Ascending aorta (tissue), 2 donors: ENCODE data around the gene PPARA. TPM values are rescaled to one million over a fixed set of nuclear protein-coding genes. Genes with fewer than 3 reads are reported as not detected.

ENCODE experiments used
- DNase-seq, 2 donors: peaks; one replicate each; pipeline ENCODE4 v3.0.0-alpha.2; 2019; ENCODE audit warnings: low spot score in 2 of 2
- H3K27ac ChIP-seq, 2 donors: fragments of 200-600 bp; sonication (generic); one replicate each; pipeline ENCODE4 v1.5.1; 2016 to 2017; ENCODE audit warnings: mild to moderate bottlenecking in 1 of 2
- H3K27me3 ChIP-seq: fragments of 200-600 bp; sonication (generic); one replicate; pipeline ENCODE4 v1.5.1; 2017
- H3K36me3 ChIP-seq, 2 donors: fragments of 200-600 bp; sonication (generic); one replicate each; pipeline ENCODE4 v1.5.1; 2016
- H3K4me1 ChIP-seq, 2 donors: fragments of 200-600 bp; sonication (generic); one replicate each; pipeline ENCODE4 v1.5.1; 2016 to 2017; ENCODE audit warnings: mild to moderate bottlenecking in 1 of 2
- H3K4me3 ChIP-seq, 2 donors: fragments of 200-600 bp; sonication (generic); one replicate each; pipeline ENCODE4 v1.5.1; 2016 to 2017; ENCODE audit warnings: mild to moderate bottlenecking in 1 of 2
- H3K9me3 ChIP-seq, 2 donors: fragments of 200-600 bp; sonication (generic); one replicate each; pipeline ENCODE4 v1.5.1; 2016
- intact Hi-C: fragments of 100-400 bp; cut with DNase I; formaldehyde crosslinking; loops from one replicate; pipeline ENCODE4 v1.15.1; 2023
- total RNA-seq: library from RNA; depleted of rRNA; stranded (reverse); fragments of >200 nt; gene quantifications from one replicate; pipeline ENCODE4 v1.1.0, GENCODE V29; 2016
- TF ChIP-seq, protein P1 (sequence below), 3 experiments: fragments of 200-600 bp in 2 of 3; fragments of 450-650 bp in 1 of 3; sonication (generic) in 2 of 3; IDR thresholded peaks; one replicate each; pipeline ENCODE4 v1.5.1; 2016 to 2019; ENCODE audit warnings: antibody characterized with exemption in 3 of 3, mild to moderate bottlenecking in 1 of 3, moderate library complexity in 1 of 3

PPARA gene
- total RNA-seq, 1 donor from 2014 or later, result 20.1 TPM

DNA sequence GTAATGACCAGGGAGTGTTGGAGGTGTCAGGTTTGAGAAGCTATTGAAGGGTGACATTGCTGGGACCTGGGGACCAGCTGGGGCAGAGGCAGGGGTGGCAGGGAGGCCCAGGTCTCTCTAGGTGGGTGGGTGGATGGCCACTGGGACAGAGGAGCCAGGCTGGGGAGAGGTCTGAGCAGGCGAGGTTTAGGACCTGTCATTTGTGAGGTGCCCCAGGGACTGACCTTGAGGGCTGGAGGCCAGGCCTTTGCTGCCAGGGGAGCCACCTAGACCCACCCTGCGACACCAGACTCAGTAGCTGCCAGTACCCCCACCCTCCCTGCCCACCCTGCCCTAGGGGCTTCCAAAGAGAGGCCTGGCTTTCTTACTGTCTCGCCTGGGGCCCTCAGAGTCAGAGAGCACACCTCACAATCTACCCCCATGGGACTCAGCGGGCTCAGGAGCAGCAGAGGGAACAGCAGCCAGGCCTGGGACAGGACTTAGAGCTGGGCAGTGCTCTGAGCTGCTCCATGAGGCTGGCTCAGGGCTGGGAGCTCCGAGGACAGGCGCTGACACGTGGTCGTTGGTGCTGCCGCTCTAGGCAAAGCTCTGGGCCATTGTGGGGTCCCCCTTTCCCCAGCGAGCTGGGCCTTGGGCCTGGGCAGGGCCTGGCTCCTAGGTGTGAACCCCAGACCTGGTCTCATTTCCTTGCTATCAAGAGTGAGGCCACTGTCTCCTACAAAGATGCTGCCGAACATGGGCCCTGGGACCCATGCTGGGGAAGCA lies 28.6 kb upstream of the PPARA start:
- H3K4me3 ChIP-seq, result no peak overlapping the region
- intact Hi-C loops, result loop anchor here (1.0 to 2.0 kb wide), 4 partner anchors 29 to 421 kb away; partner anchors contain the start of genes PPARA and TTC38
- TF ChIP-seq, protein P1, sequence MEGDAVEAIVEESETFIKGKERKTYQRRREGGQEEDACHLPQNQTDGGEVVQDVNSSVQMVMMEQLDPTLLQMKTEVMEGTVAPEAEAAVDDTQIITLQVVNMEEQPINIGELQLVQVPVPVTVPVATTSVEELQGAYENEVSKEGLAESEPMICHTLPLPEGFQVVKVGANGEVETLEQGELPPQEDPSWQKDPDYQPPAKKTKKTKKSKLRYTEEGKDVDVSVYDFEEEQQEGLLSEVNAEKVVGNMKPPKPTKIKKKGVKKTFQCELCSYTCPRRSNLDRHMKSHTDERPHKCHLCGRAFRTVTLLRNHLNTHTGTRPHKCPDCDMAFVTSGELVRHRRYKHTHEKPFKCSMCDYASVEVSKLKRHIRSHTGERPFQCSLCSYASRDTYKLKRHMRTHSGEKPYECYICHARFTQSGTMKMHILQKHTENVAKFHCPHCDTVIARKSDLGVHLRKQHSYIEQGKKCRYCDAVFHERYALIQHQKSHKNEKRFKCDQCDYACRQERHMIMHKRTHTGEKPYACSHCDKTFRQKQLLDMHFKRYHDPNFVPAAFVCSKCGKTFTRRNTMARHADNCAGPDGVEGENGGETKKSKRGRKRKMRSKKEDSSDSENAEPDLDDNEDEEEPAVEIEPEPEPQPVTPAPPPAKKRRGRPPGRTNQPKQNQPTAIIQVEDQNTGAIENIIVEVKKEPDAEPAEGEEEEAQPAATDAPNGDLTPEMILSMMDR (IDR thresholded peaks at IDR 0.05), result no peak
- no peaks in the 10 kb centered on the region for H3K27me3 ChIP-seq
- H3K36me3 ChIP-seq, result no peaks in the 10 kb centered on the region
- peaks cover 0 to 6% of the 10 kb centered on the region in 2 donors for H3K4me1 ChIP-seq
- no peaks in the 10 kb centered on the region for H3K9me3 ChIP-seq
- no peak overlapping the region for H3K27ac ChIP-seq
- no peak for DNase-seq

DNA sequence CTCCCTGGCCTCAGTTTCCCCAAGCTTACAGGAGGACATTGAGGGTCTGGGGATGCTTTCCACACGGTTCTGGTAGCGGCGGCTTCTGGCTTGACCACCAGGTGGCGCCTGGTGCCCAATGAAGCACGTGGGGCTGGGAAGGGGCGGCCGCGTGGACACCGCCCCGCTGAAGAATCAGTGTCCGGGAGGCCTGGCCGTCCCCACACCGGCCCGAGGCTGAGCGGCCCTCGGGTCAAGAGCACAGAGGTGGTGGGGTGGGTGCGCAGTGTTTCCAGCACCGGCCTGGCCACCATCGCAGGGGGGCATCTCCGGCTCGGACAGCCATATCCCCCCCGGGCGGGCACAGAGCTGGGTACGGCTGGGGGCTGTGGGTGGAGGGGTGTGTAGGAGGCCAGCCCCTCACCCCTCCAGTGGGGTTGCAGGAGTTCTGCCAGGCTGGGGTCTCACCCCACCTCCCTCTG lies 27.8 kb upstream of the PPARA start:
- Histone ChIP-seq H3K9me3 (no peaks in the 10 kb centered on the region), H3K4me3 (peak overlapping the region in 1 of 2 donors; percentile 14), H3K4me1 (peaks cover 0 to 4% of the 10 kb centered on the region in 2 donors), H3K27me3 (no peaks in the 10 kb centered on the region), H3K27ac (no peak overlapping the region), H3K36me3 (no peaks in the 10 kb centered on the region)
- no peak for DNase-seq
- TF ChIP-seq, protein P1 (IDR thresholded peaks at IDR 0.05), result peak; percentile 87 to 98 (median 97)
- intact Hi-C loops, result loop anchor here (1.0 to 2.0 kb wide), 4 partner anchors 28 to 420 kb away; partner anchors contain the start of genes PPARA and TTC38

DNA sequence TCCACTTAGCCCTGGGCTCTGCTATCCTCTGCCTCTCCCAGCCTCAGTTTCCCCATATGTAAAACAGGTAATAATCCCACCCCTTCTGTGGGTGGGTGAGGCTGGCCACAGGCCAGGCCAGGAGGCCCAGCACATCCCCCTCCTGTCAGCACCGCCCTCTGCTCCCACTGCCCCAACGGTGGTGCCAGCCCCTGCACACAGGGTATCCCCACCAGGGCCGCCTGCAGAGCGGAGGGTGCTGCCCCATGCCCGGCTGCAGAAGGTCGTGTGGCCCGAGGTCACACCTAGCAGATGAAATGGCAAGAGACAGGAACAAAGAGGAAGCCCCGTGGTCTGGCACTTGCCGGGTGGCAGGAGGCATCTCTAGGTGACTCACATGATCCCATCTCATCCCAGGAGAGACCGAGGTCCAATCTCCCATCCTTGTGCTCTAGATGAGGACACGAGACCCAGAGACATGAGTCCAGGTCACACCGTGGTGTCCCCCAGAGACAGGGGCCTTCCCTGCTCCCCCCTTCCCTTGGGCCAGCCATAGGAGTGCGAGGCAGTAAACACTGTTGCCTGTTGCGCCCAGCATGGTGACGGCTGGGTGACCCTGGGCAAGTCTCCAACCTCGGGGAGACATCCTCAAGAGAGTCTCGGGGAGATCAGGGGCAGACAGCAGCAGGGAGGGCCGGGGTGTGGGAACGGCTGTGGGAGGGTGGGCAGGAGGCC lies 27.2 kb upstream of the PPARA start:
- H3K27me3 ChIP-seq, result no peaks in the 10 kb centered on the region
- TF ChIP-seq, protein P1 (IDR thresholded peaks at IDR 0.05), result no peak
- peaks cover 0 to 4% of the 10 kb centered on the region in 2 donors for H3K4me1 ChIP-seq
- no peak for DNase-seq
- no peaks in the 10 kb centered on the region for H3K9me3 ChIP-seq
- intact Hi-C loops, result loop anchor here (1.0 to 2.0 kb wide), 4 partner anchors 28 to 419 kb away; partner anchors contain the start of genes PPARA and TTC38
- H3K36me3 ChIP-seq, result no peaks in the 10 kb centered on the region
- no peak overlapping the region for H3K27ac ChIP-seq
- no peak overlapping the region for H3K4me3 ChIP-seq

DNA sequence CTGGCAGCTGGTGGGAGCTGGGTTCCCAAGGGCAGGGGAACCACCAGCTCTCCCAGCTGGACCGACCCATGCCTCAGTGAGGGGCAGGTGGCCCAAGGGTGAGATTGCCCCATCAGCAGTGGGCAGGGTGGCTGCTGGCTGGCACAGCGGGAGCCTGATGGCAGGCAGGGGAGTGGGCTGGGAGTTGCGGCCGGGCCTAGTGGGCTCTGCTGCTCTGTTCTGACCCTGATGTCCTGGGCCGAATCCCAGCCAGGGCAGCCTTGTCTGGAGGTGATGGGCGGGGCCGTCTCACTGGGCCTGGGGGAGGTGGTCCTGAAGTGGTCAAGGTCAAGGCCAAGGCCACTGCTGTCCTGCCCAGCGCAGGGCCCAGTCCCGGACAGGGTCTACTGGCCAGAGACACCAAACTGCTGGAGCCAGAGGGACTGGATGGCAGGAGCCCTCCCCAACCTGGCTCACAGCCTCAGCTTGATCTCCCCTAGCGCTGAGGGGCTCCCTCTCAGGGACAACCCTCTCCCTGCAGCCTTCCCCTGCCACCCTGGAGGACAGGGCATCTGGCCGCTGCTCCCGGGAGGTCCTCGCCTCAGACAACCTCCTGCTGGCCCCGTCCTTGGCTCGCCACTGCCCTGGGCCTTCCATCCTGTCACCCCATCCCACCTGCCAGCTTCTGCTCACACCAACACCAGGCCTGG lies 26.5 kb upstream of the PPARA start:
- TF ChIP-seq, protein P1 (IDR thresholded peaks at IDR 0.05), result no peak
- no peak for DNase-seq
- Histone ChIP-seq H3K36me3 (no peaks in the 10 kb centered on the region), H3K27ac (no peak overlapping the region), H3K27me3 (no peaks in the 10 kb centered on the region), H3K4me3 (no peak overlapping the region), H3K4me1 (peaks cover 0 to 4% of the 10 kb centered on the region in 2 donors), H3K9me3 (no peaks in the 10 kb centered on the region)
- intact Hi-C loops, result loop anchor here (2.0 kb wide), 2 partner anchors 27 to 145 kb away; partner anchors contain the start of genes PPARA and TTC38

DNA sequence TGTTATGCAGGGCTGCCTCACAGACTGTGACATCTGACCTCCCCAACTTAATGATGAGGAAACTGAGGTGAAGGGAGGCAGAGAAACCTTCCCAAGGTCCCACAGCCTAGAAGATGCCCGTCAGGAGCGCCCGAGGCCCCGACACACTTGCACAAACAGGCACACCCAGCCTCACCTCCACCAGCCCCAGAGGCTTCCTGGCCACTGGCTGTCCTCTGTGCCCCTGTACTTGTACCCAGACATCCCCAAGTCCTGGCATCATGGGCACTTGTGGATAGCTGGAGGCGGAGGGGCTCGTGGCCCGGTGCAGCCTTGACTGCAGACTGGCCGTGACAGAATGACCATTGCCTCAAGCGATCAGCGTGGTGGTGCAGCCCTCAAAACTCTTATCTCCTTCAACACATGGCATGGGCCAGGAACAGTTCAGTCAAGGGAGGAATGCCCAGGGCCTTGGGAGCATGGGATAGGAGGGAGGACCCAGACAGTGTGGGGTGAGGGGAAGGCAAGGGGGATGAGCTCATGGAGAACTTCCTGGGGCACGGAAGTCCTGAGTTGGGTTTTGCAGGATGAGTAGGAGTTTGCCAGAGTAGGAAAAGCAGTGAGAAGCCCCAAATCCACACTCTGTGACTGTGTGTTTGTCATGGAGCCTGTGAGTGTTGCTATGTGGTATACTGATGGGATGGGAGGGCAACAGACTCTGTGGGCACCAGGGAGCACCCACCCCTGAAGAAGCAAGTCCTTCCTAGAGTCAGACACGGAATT lies 25.8 kb upstream of the PPARA start:
- H3K4me1 ChIP-seq, result peaks cover 0 to 4% of the 10 kb centered on the region in 2 donors
- intact Hi-C loops, result no loop called here
- no peak overlapping the region for H3K27ac ChIP-seq
- no peaks in the 10 kb centered on the region for H3K36me3 ChIP-seq
- H3K27me3 ChIP-seq, result no peaks in the 10 kb centered on the region
- no peak overlapping the region for H3K4me3 ChIP-seq
- no peaks in the 10 kb centered on the region for H3K9me3 ChIP-seq
- no peak for DNase-seq
- TF ChIP-seq, protein P1 (IDR thresholded peaks at IDR 0.05), result no peak
